Ovary (tissue), 9 donors: ENCODE measurements around the gene PDE3B. TPM values are rescaled to one million over a fixed set of nuclear protein-coding genes. Genes with fewer than 3 reads are reported as not detected.

ENCODE experiments used
- DNase-seq, 5 donors: peaks; one replicate each; pipeline ENCODE4 v3.0.0-alpha.2; 2019 to 2020
- H3K27ac ChIP-seq, 2 donors: fragments of 200-600 bp; one replicate each; pipeline versions ENCODE4 v1.5.1 to v1.8.0; 2019 to 2022
- H3K27me3 ChIP-seq: fragments of 200-600 bp; one replicate; pipeline ENCODE4 v1.8.0; 2022
- H3K36me3 ChIP-seq: fragments of 200-600 bp; sonication (generic); one replicate; pipeline ENCODE4 v1.5.1; 2019
- H3K4me1 ChIP-seq: one replicate; pipeline ENCODE4 v1.8.1; 2013; ENCODE audit warnings: mild to moderate bottlenecking, moderate library complexity; ENCODE audit not compliant: insufficient read depth
- H3K4me3 ChIP-seq: fragments of 200-600 bp; sonication (generic); one replicate; pipeline ENCODE4 v1.5.1; 2017
- H3K9me3 ChIP-seq, 2 donors: fragments of 200-600 bp in 1 of 2; sonication (generic) in 1 of 2; one replicate each; pipeline versions ENCODE4 v1.5.1 to v1.8.1; 2013 to 2019; ENCODE audit warnings: mild to moderate bottlenecking in 1 of 2, moderate library complexity in 1 of 2
- EP300 ChIP-seq: sonication (generic); formaldehyde crosslinking; IDR thresholded peaks from one replicate; pipeline ENCODE4 v1.6.1; 2017; ENCODE audit warnings: antibody characterized with exemption
- POLR2A ChIP-seq: fragments of 450-650 bp; IDR thresholded peaks from one replicate; pipeline ENCODE4 v1.6.1; 2017; ENCODE audit warnings: antibody characterized with exemption, mild to moderate bottlenecking, moderate library complexity
- WGBS, 3 donors: extraction: QIAGEN DNeasy Blood & Tissue Kit in 1 of 3; methylation state at CpG; one replicate each; pipeline versions ENCODE4 v1.1.5 to v1.1.7; 2013 to 2017; 5-methylcytosine and 5-hydroxymethylcytosine counted together
- intact Hi-C, 4 donors: fragments of 100-400 bp; cut with DNase I; formaldehyde crosslinking; loops; one replicate each; pipeline versions ENCODE4 v1.11.0 to v1.15.1; 2022 to 2023
- polyA plus RNA-seq, 2 donors: library from polyadenylated mRNA; stranded (reverse); fragments of 200-250 nt in 1 of 2; fragments of 350-450 nt in 1 of 2; fragmentation: Illumina TruSeq in 1 of 2; extraction: RNeasy Lipid Tissue Mini Kit (QIAGEN cat#74804) in 1 of 2; gene quantifications; one replicate each; pipeline ENCODE4 v1.2.3, GENCODE V29; 2013 to 2014
- total RNA-seq, 7 donors: library from RNA; depleted of rRNA in 2 of 7; stranded (reverse); fragments of >200 nt in 2 of 7; fragmentation: NEBNext Ultra II Directional in 3 of 7; extraction: Animal tissue kit (Norgen Biotek cat#: 25700) in 3 of 7; gene quantifications; one replicate each; pipeline versions ENCODE4 v1.1.0 to v1.2.4, GENCODE V29; 2016 to 2023
- TF ChIP-seq, protein P1 (sequence below), 3 donors: fragments of 450-650 bp in 2 of 3; fragments of 200-600 bp in 1 of 3; IDR thresholded peaks; one replicate each; pipeline versions ENCODE4 v1.5.1 to v1.8.0; 2016 to 2022; ENCODE audit warnings: antibody characterized with exemption in 3 of 3, mild to moderate bottlenecking in 1 of 3
- donor health status: DM: no; HTN: no; CAD: no; lungs with moderate emphysema.
- donor health status: DM: no; HTN: no; CAD: no.
- donor health status: Bipolar disorder and iron deficiency.
- donor health status: DM: yes; HTN: yes; CAD: no.
- donor health status: DM: no; HTN: no; CAD: no.
- donor health status: DM: yes; HTN: yes; CAD: no.

PDE3B gene
- total and polyA plus RNA-seq, 9 donors = 0.13 to 5.9 (median 1.2) TPM

DNA sequence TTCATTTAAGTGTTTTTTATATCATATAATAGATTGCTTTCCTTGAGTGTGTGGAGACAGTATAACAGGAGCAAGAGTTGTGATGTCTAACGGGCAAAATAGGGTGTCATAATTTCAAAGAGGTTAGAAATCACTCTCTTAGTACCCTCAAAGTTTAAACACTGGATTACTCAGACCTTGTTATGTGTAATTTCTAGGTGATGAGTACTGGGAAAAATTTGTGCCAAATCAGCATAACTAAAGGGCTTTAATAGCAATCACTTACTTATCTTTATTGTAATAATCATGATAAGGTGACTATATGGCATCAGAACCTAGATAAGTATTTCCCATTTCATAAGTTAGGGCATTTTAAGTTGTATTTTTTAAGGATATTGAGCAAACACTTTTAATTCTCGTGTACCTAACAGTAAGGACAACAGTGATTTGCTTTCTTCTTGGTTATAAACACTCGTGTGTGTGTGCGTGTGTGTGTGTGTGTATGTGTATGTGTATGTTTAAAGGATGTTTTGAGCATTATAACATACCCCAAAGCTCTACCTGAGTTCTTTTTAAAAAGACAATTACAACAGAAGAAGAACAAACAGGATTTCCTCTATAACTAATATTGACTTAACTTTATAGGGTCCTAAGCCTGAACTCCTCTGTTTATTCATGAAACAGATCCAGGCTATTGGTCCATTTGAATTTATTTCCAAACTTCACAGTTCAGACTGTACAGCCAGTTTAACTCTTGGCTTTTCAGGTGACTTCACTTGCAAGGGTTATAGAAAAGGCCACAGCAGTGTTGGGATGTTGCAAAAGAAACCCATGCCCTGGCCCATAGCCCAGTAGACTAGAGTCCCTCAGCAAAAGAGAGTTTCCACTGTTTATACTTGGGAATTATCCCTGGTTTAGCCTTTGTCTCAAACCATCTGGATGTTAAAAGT is 23.7 kb upstream of the PDE3B start:
- Histone ChIP-seq H3K27ac (no peak overlapping the region), H3K9me3 (no peaks in the 10 kb centered on the region), H3K27me3 (no peaks in the 10 kb centered on the region), H3K4me1 (no peaks in the 10 kb centered on the region), H3K36me3 (no peaks in the 10 kb centered on the region), H3K4me3 (no peak overlapping the region)
- 58 to 66% (median 60%) methylated on average over 4 of the region's 4 CpGs for WGBS, 3 donors
- TF ChIP-seq, protein P1, sequence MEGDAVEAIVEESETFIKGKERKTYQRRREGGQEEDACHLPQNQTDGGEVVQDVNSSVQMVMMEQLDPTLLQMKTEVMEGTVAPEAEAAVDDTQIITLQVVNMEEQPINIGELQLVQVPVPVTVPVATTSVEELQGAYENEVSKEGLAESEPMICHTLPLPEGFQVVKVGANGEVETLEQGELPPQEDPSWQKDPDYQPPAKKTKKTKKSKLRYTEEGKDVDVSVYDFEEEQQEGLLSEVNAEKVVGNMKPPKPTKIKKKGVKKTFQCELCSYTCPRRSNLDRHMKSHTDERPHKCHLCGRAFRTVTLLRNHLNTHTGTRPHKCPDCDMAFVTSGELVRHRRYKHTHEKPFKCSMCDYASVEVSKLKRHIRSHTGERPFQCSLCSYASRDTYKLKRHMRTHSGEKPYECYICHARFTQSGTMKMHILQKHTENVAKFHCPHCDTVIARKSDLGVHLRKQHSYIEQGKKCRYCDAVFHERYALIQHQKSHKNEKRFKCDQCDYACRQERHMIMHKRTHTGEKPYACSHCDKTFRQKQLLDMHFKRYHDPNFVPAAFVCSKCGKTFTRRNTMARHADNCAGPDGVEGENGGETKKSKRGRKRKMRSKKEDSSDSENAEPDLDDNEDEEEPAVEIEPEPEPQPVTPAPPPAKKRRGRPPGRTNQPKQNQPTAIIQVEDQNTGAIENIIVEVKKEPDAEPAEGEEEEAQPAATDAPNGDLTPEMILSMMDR (IDR thresholded peaks at IDR 0.05) = no peak
- no peak for TF ChIP-seq POLR2A
- TF ChIP-seq EP300 = no peak
- intact Hi-C loops = no loop called here
- no peak for DNase-seq

DNA sequence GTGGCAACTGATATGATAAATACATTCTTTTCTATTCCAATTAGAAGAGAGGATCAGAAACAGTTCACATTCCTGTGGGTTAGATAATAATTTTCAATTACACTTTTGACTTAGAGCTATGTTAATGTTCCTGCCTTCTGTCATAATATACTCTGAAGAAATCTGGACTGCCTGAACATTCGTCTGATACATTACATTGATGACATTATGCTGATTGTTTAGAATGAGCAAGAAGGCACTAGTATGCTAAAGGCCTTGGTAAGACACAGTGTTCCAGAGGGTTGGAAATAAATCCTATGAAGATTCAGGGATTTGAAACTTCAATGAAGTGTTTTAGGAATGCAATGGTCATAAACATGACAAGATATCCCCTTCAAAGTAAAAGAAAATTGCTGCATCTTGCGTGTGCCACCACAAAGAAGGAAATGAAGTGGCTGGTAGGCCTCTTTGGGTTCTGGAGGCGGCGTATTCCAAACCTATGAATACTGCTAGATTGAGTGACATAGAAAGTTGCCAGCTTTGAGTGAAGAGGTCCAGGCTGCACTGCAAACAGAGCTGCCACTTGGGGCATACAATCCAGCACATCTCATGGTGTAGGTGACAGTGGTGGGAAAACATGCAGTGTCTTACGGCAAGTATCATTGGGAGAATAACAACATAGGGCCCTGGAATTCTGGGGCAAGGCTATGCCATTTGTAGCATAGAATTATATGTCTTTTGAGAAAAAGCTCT is 21.2 kb upstream of the PDE3B start:
- DNase-seq = no peak
- no peak overlapping the region for H3K27ac ChIP-seq
- no peak for TF ChIP-seq EP300
- TF ChIP-seq, protein P1 (IDR thresholded peaks at IDR 0.05) = no peak
- TF ChIP-seq POLR2A = no peak
- no peaks in the 10 kb centered on the region for H3K36me3 ChIP-seq
- H3K4me1 ChIP-seq = no peaks in the 10 kb centered on the region
- no peak overlapping the region for H3K4me3 ChIP-seq
- WGBS, 3 donors = 65 to 68% (median 65%) methylated on average over 5 of the region's 5 CpGs
- intact Hi-C loops = no loop called here
- H3K27me3 ChIP-seq = no peaks in the 10 kb centered on the region
- H3K9me3 ChIP-seq = no peaks in the 10 kb centered on the region

DNA sequence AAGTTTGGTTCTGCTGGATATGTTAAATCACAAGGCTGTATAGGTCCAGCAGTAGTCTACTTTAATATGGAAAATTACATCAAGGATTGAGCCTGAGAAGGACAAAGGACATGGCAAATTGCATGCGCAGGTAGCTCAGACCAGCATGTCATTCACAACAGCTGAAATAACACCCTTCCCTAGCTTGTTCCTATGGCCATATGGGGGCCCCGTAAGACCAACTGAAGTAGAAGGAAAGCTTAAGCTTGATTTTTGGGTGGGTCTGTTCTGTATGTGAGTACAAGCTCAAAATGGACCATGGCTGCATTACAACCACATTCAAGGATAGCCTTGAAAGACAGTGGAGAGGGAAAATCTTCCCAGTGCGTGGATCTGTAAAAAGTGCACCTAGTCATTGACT is 20.6 kb upstream of the PDE3B start:
- Histone ChIP-seq H3K27ac (no peak overlapping the region), H3K36me3 (no peaks in the 10 kb centered on the region), H3K27me3 (no peaks in the 10 kb centered on the region), H3K4me3 (no peak overlapping the region), H3K4me1 (no peaks in the 10 kb centered on the region), H3K9me3 (no peaks in the 10 kb centered on the region)
- TF ChIP-seq EP300 = no peak
- TF ChIP-seq, protein P1 (IDR thresholded peaks at IDR 0.05) = no peak
- TF ChIP-seq POLR2A = no peak
- DNase-seq = no peak
- intact Hi-C loops = no loop called here
- 94 to 97% (median 96%) methylated on average over 3 of the region's 3 CpGs for WGBS, 3 donors

GRCh38 chr11:14625586-14626205 is 17.9 kb upstream of the PDE3B start:
- TF ChIP-seq, protein P1 (IDR thresholded peaks at IDR 0.05) = no peak
- no peak for TF ChIP-seq POLR2A
- TF ChIP-seq EP300 = no peak
- H3K36me3 ChIP-seq = no peaks in the 10 kb centered on the region
- no peaks in the 10 kb centered on the region for H3K4me1 ChIP-seq
- no peak overlapping the region for H3K27ac ChIP-seq
- intact Hi-C loops = no loop called here
- no peak for DNase-seq
- H3K4me3 ChIP-seq = no peak overlapping the region
- H3K27me3 ChIP-seq = no peaks in the 10 kb centered on the region
- H3K9me3 ChIP-seq = no peaks in the 10 kb centered on the region
- 39 to 48% (median 45%) methylated on average over 3 of the region's 3 CpGs for WGBS, 3 donors
